ENCODE measurements around the gene SPTAN1.

SPTAN1 gene

DNA sequence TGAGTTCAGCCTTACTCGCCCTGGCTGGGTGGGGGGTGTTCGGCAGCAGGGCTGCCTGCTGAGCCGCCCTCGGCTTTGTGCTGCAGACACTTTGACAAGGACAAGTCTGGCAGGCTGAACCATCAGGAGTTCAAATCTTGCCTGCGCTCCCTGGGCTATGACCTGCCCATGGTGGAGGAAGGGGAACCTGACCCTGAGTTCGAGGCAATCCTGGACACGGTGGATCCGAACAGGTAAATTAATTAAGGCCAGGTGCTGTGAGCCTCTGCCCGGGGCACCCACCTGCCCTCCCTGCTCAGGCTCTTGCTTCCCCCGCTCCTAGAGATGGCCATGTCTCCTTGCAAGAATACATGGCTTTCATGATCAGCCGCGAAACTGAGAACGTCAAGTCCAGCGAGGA is 80.1 kb downstream of the SPTAN1 start:
- no peak for DNase-seq (ENCODE audit: low spot score)

DNA sequence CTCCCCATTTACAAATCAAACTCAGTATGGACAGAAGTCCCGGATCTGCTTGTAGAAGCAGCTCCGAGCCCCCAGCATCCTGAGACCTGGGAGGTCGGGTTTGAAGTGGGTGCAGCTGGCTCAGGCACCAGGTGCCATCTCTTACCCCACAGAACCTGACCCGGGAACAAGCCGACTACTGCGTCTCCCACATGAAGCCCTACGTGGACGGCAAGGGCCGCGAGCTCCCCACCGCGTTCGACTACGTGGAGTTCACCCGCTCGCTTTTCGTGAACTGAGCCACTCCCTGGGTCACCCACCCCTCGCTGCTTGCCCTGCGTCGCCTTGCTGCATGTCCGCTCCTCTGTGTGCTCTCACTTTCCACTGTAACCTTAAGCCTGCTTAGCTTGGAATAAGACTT is 80.7 kb downstream of the SPTAN1 start:
- DNase-seq (ENCODE audit: low spot score), result no peak

DNA sequence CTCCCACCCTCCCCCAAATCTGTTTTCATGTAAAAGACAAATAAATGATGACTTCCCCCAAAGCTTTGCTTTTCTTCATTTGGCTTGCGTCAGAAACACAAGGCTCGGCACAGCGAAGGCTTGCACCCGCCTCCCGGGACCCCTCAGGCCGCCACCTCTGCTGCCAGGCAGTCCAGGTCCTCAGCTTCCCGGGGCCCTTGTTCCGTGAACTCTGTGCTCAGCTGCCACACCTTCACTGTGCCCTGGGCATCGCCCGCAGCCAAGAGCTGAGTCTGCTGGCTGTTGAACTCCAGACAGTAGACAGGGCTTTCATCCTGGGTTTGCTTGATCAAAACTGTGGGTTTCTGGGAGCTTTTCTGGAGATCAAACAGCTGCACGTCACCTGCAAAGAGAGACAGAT is 81.2 kb downstream of the SPTAN1 start:
- DNase-seq (ENCODE audit: low spot score), result no peak

DNA sequence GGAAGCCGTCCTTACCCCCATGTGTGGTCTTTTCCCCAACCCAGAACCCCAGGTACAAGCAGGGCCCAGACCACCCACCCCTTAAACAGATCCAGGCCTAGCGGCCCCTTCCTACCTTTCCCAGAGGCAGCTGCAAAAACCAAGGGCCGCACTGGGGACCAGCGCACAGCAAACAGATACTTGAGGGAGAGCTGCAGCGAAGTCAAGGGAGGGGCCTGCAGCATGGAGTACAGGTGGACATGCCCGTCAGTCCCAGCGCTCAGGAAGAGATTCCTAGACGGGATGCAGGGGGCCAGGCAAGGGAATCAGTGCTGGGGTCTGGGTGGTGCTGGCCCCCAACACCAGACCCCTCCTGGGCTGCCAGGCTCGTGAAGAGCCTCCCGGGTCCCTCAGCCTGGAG is 81.7 kb downstream of the SPTAN1 start:
- no peak for DNase-seq (ENCODE audit: low spot score)

DNA sequence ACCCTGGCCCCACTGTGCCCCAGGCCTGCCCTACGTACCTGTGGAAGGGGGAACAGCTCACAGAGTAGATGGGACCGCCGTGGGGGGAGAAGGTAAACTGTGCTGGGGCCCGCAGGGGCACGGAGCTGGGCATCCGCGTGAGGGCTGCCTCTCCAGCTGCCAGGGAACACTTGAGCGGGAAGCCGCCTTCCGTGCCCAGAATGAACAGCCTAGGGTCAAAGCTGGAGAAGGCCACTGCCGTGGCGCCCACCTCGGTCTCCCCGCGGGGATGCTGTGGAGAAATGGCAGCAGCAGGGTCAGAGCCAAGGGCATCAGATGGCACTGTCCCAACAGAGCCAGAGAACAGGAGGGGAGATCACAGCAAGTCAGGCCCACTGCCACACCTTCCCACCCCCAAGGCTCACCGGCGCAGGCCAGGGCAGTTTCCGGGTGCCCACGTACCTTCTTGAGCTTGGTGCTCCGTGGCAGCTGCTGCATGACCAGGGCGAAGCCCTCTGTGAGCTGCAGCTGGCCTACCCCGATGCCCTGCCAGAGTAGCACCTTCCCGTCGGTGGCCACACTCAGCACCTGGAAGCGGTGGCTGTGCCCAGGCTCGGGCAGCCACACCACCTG is 82.4 kb downstream of the SPTAN1 start:
- no peak for DNase-seq (ENCODE audit: low spot score)

DNA sequence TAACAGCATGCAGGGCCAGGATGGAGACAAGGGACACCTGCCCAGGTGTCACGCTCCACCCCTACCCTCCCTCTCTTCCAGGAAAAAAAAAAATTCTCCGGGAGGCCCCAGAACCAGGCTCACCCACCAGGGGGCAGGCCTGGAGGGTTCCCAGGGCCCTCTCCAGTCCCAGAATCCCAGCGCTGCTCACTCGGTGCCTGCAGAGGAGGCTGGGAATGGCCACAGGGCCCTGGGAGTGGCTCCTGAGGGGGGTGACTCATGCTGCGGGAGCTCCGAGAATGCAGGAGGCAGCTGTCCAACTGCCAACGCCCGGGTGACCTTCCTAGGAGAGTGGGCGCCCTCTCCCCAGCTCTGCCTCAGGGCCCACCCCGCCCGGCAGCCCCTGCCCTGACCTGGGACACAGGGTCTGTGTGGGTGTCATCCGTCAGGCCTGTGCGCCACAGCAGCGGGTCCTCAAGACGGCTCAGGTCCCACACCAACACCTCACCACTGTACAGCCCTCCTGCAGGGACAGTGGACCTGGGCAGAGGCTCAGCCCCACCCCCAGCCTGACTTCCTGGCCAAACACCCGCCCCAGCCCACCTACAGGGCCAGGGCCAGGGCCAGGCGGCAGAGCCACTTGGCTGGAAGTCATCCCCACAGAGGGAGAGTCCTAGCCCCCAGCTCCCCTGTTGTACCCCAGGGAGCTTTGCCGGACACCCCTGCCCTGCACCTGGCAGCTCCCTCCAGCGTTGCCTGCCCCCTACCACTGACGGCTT is 83.1 kb downstream of the SPTAN1 start:
- no peak for DNase-seq (ENCODE audit: low spot score)

DNA sequence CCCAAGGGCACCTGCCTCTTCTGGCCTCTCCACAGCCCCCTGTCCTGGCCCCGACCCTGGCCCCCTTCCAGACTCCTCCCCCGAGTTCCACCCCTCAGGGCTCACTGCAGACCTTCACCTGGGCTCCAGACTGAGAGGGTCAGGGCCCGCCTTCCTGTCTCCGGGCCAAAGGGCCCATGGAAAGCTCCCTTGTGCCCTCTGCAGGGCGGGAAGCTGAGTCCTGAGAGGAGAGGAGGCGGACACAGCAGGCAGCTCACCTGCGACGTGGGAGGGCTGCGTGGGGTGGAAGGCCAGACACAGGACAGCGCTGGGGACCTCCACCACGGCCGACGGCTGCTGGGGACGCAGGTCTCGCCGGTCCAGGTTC is 83.6 kb downstream of the SPTAN1 start:
- no peak for DNase-seq (ENCODE audit: low spot score)

DNA sequence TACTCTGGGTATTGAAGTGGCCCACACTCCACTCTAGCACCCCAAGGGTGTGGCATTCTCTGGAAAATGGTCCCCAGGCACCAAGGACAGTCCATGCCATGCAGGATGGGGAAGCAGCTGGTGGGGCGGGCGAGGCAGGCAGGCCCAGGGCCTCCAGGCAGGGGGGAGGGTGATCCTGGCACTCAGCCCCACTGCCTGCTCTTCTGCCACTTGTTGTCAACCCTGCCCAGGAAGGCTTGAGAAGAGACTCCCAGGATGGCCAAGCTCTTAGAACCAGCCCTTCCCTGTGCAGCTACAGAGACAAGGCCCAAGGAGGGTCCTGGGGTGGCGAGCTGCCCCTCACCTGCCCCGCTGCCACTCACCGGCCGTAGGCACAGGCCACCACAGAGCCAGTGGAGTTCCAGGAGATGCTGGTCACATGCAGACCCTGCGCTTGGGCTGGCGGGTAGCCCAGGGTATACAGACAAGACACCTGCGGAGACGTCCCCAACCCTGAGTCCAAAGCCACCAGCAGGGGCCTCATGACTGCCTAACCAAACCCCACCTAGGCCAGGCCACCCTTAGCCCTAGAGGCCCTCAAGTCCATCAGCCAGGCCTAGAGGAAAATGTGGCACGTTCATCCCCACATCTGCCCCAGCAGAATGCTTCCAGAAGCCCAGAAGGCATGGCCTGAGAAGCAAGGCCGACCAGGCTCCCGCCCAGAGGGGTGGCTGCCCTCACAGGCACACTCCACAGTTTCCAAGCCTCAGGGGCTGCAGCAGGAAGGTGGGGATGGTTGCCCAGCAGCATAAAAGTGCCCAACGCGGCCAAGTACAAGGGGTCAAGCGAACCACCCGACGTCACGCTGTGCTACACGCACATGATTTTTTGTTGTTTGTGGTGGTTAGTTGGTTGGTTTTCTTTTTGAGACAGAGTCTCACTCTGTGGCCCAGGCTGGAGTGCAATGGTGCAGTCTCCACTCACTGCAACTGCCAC is 84.5 kb downstream of the SPTAN1 start:
- DNase-seq (ENCODE audit: low spot score), result no peak

DNA sequence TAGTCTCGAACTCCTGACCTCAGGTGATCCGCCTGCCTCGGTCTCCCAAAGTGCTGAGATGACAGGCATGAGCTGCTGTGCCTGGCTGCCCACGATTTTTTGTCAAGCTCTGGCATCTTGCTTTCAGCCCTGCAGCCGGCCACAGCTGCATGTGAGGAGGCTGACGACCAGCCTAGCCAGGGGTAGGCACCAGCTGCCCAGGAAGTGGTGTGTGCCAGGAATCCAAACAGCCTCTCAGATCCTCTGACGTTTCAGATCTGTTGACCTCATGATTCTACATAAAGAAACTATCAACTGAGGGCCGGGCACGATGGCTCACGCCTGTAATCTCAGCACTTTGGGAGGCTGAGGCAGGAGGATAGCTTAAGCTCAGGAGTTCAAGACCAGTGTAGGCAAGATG is 85.3 kb downstream of the SPTAN1 start:
- DNase-seq (ENCODE audit: low spot score), result no peak

DNA sequence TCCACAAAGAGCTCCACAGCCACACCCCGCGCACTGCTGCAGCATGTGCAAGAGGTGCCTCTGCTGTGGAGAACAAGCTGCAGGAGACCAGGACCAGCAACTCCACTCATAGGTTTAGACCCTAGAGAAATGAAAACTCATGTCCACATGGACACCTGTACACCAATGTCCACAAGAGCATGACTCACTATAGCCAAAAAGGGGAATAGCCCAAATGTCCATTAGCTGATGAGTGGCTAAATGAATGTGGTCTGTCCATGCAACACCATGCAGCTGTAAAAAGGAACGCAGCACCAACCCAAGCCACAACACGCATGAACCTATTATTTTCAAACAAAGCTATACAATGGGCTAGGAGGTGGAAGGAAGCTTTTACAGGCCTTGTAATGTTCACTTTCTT is 86.2 kb downstream of the SPTAN1 start:
- no peak for DNase-seq (ENCODE audit: low spot score)

DNA sequence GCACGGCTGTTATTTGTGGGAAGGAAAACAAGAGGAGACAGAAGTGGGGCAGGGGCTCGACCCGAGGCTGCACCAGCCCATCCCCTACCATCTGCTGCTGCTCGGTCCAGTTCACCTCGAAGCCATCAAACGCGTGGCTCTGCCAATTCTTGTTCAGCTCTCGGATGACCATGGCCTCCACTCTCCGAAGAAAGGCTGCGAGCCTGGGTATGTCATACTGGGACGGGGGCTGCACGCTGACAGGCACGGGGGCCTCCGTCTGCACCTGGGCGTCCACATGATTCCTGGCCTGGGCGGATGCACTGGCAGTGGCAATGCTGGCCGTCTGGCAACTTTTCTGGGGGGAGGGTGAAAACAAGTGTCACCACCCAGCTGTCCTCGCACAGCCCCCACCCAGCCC is 88.2 kb downstream of the SPTAN1 start:
- no peak for DNase-seq (ENCODE audit: low spot score)

DNA sequence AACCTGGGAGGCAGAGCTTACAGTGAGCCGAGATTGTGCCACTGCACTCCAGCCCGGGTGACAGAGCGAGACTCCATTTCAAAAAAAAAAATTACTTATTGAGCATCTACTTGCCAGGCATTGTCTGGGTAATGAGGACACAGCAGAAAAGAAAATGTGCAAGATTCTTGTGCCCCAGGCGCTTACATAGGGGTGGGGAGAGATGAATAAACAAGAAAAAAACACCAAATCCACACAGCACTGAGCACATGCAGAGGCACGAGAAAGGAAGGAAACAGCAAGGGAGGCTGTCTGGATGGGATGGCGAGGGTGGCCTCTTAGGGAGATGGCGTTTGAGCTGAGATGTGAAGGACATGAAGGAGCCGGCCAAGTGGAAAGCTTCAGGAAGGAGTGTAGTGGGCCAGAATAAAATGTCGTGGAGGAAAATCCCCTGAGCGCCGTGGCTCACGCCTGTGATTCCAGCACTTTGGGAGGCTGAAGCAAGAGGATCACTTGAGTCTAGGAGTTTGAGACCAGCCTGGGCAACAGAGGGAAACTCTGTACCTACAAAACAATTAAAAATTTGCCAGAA is 90.4 kb downstream of the SPTAN1 start:
- no peak for DNase-seq (ENCODE audit: low spot score)

DNA sequence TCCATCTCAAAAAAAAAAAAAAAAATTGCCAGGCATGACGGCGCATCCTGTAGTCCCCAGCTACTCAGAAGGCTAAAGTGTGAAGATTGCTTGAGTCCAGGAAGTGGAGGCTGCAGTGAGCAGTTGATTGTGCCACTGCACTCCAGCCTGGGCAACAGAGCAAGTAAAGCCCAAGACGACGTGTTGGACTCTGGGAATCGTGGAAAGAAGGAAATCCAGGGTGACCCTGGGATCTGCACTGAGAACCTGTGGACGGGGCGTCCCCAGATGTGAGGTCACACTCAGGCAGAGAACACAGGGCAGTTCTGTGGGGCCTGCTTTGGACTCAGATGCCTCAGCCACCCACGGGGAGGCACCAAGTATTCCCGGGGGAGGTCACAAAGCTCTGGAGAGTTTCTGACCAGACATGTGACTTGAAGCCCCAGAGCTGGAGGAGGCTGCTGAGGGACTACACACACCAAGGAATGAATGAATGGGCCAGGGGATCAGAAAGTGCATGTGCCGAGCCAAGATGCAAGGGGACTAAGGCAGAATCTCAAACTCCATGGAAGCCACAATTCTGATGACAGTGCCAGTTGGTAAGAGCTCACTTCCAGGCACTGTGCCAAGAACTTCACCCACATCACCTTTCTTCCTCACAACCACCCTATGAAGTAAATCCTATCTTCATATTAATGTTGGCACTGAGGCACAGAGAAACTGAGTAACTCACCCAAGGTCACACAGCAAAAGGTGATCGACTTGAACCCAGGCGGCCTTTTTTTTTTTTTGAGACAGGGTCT is 91.3 kb downstream of the SPTAN1 start:
- DNase-seq (ENCODE audit: low spot score), result no peak

DNA sequence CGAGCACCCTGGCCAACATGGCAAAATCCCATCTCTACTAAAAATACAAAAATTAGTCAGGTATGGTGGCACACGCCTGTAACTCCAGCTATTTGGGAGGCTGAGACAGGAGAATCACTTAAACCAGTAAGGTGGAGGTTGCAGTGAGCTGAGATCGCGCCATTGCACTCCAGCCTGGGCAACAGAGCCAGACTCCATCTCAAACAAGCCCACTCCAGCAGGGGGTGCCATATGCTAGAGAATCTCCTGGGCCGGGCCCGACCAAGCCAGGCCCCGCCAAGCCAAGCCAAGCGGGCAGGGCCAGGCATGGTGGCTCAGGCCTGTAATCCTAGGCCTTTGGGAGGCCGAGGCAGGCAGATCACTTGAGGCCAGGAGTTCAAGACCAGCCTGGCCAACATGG is 95.8 kb downstream of the SPTAN1 start:
- DNase-seq (ENCODE audit: low spot score), result peak; percentile 63

DNA sequence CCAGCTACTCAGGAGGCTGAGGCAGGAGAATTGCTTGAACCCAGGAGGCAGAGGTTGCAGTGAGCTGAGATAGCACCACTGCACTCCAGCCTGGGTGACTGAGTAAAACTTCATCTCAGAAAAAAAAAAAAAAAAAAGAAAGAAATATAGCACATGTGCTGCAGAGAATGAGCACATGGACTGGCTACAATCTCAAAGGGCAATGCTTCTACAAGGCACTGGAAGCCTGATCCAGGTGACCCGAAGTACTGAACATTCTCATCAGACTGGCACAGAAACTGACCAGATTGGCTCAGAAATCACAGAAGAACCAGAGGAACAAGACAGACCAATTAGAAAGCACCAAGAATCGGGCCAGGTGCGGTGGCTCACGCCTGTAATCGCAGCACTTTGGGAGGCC is 99.4 kb downstream of the SPTAN1 start:
- no peak for DNase-seq (ENCODE audit: low spot score)

DNA sequence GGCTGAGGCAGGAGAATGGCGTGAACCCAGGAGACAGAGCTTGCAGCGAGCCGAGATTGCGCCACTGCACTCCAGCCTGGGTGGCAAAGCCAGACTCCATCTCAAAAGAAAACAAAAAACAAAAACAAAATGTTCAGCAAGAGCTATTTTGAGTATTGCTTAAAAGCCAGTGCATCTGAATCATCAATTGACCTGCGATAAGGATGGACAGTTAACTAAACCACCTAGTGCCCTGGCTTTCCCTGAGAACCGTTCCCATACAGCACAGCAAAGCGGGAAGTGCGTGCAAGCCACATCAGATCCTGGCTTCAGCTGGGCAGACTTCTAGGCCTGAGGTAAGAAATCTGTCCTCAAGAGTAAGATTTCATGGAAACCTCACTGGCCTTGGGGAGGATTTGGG is 101.5 kb downstream of the SPTAN1 start:
- no peak for DNase-seq (ENCODE audit: low spot score)

DNA sequence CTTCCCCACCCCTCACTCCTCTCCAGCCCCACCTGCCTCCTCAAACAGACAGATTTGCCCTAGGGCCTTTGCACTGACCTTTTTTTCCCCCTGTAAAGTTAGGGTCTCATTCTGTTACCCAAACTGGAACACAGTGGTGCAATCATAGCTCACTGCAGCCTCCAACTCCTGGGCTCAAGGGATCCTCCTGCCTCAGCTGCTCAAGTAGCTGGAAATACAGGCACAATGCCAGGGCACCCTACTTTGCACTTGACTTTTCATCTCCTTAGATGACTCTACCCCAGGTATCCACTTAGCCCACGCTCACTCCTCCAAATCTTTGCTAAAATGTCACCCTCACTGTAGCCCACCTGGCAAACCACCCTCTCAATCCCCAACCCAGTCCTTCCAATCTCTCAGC is 102.1 kb downstream of the SPTAN1 start:
- DNase-seq (ENCODE audit: low spot score), result no peak

DNA sequence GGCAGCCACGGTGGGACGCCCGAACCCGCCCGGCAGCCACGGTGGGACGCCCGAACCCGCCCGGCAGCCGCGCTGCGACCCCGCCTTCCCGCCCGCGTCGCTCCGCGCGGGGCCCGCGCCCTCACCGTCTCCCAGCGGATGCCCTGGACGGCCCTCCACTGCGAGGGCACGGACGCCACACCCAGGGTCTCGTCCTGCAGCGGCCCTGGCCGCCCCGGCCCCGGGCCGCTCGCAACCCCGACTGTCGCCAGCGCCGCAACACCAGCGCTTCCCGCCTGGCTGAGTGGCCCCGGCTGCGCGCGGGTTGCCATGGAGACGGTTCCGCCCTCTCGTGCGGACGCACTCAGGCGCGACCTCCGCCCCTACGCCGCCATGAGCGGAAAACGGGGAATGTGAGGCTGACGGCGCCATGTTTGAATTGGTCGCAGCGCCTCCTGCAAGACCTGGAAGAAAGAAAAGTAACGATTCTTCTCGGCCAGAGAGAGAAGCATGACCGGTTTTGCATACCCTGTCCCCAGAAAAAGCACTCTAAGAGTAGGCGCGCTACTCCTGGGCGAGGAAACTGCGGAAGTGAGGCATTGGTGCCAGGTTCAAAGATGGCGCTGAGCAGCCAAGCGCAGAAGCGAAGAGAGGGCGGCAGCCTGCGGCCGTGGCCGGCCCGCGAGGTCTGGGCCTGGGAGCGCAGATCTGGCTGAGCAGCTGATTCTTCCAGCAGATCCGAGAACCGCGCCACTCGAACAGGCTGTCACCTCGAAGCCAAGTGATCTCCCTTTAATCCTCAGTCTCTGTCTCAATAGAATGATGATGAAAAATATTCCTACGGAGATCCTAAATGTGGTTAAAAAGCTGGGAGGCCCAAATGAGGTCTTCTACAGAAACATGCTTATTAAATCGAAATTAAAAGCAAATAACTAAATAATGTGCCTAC is 104.3 kb downstream of the SPTAN1 start, which contains the start of gene DYNC2I2:
DYNC2I2 (minus strand) TSS at position 432 of the 928 bp plus-strand sequence; CDS start at position 311, 121 bp downstream.
- DNase-seq (ENCODE audit: low spot score), result peak; percentile 97

DNA sequence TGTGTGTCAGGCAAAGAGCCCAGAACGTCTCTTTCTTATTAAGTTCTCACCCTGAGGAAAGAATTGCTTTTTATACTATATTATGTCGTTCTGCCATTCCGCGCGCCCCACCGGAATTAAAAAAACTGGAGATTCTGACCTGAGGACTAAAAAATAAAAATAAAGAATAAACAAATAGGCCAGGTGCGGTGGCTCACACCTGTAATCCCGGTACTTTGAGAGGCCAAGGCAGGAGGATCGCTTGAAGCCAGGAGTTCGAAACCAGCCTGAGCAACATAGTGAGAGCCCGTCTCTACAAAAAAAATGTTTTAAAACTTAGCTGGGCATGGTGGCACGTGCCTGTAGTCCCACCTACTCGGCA is 104.9 kb downstream of the SPTAN1 start:
- no peak for DNase-seq (ENCODE audit: low spot score)

DNA sequence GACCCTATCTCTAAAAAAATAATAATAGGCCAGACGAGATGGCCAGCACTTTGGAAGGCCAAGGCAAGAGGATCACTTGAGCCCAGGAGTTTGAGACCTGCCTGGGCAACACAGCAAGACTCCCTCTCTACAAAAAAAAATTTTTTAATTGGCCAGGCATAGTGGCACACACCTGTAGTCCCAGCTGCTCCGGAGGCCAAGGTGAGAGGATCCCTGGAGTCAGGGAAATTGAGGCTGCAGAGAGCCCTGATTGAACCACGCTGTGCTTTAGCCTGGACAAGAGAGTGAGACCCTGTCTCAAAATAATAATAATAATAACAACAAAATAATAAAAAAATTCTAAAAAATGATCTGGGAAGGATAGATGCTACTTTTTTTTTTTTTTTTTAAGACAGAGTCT is 105.4 kb downstream of the SPTAN1 start:
- no peak for DNase-seq (ENCODE audit: low spot score)
